ENCODE measurements around the gene MALRD1.

- TF ChIP-seq CTCF (IDR thresholded peaks at IDR 0.05; ENCODE audit: low read length) (no peak), EZH2 (IDR thresholded peaks at IDR 0.05; ENCODE audit: borderline replicate concordance, low read length) (no peak)
Observed at GRCh38 chr10:19595212-19595845, 546.7 kb downstream of the MALRD1 start.

All from OCI-LY1 (cell line).